OCI-LY1 (cell line): ENCODE measurements around the gene CACNA1H.

Source experiments
- H2AFZ ChIP-seq: fragments of 200-600 bp; sonication (generic), shearing (Covaris generic); 2 replicates; pipeline ENCODE4 v1.6.0; 2014; ENCODE audit warnings: antibody characterized with exemption, mild to moderate bottlenecking, low read length
- H3F3A ChIP-seq: fragments of 200-600 bp; sonication (generic), shearing (Covaris generic); 2 replicates; pipeline ENCODE4 v1.6.0; 2014; ENCODE audit warnings: mild to moderate bottlenecking, antibody characterized with exemption, low read length, moderate library complexity; ENCODE audit not compliant: insufficient read depth
- H3K27ac ChIP-seq: fragments of 200-600 bp; sonication (generic); 2 replicates; pipeline ENCODE4 v1.5.1; 2014; ENCODE audit warnings: low read length, mixed run types, mild to moderate bottlenecking, low read depth; ENCODE audit not compliant: poor library complexity, severe bottlenecking
- H3K27me3 ChIP-seq: fragments of 200-600 bp; sonication (generic); 2 replicates; pipeline ENCODE4 v1.6.0; 2014; ENCODE audit warnings: antibody characterized with exemption, mild to moderate bottlenecking, low read length, moderate library complexity; ENCODE audit not compliant: insufficient read depth
- H3K36me3 ChIP-seq: fragments of 200-600 bp; sonication (generic); 2 replicates; pipeline ENCODE4 v1.6.1; 2014; ENCODE audit warnings: mild to moderate bottlenecking, antibody characterized with exemption, low read length, moderate library complexity, mixed read lengths; ENCODE audit not compliant: insufficient read depth
- H3K4me1 ChIP-seq: fragments of 200-600 bp; sonication (generic); 2 replicates; pipeline ENCODE4 v1.5.1; 2014; ENCODE audit warnings: mild to moderate bottlenecking, low read length, moderate library complexity; ENCODE audit not compliant: insufficient read depth, severe bottlenecking
- H3K4me2 ChIP-seq: fragments of 200-600 bp; sonication (generic), shearing (Covaris generic); 2 replicates; pipeline ENCODE4 v1.6.1; 2014; ENCODE audit warnings: low read length
- H3K4me3 ChIP-seq: fragments of 200-600 bp; sonication (generic); 2 replicates; pipeline ENCODE4 v1.5.1; 2014; ENCODE audit warnings: low read length, low read depth, mild to moderate bottlenecking, mixed read lengths; ENCODE audit not compliant: poor library complexity, severe bottlenecking
- H3K79me2 ChIP-seq: fragments of 200-600 bp; shearing (Covaris generic); 2 replicates; pipeline ENCODE4 v1.6.1; 2016; ENCODE audit warnings: mixed run types, low read length, mixed read lengths; ENCODE audit not compliant: insufficient read depth
- H3K9ac ChIP-seq: fragments of 200-600 bp; sonication (generic), shearing (Covaris generic); 2 replicates; pipeline ENCODE4 v1.6.1; 2014; ENCODE audit warnings: mild to moderate bottlenecking, low read length, mixed read lengths
- H3K9me2 ChIP-seq: fragments of 200-600 bp; sonication (generic), shearing (Covaris generic); 2 replicates; pipeline ENCODE4 v1.6.1; 2014; ENCODE audit warnings: low read depth, mild to moderate bottlenecking, low read length, mixed read lengths
- H3K9me3 ChIP-seq: fragments of 200-600 bp; shearing (Covaris generic); 2 replicates; pipeline ENCODE4 v1.6.1; 2014; ENCODE audit warnings: low read length, mixed read lengths
- H4K20me1 ChIP-seq: fragments of 200-600 bp; sonication (generic), shearing (Covaris generic); 2 replicates; pipeline ENCODE4 v1.6.0; 2016; ENCODE audit warnings: mild to moderate bottlenecking, low read length; ENCODE audit not compliant: insufficient read depth
- EZH2 ChIP-seq: fragments of 200-600 bp; sonication (generic), shearing (Covaris generic); IDR thresholded peaks from 2 replicates; pipeline ENCODE4 v1.8.0; 2017; ENCODE audit warnings: borderline replicate concordance, mixed run types, mild to moderate bottlenecking, antibody characterized with exemption, low read length, moderate library complexity, mixed read lengths
- TF ChIP-seq, protein P1 (sequence below): fragments of 200-600 bp; sonication (generic), shearing (Covaris generic); IDR thresholded peaks from 2 replicates; pipeline ENCODE4 v1.5.1; 2017; ENCODE audit warnings: mild to moderate bottlenecking, antibody characterized with exemption, low read length, moderate library complexity, mixed read lengths

Gene CACNA1H

DNA sequence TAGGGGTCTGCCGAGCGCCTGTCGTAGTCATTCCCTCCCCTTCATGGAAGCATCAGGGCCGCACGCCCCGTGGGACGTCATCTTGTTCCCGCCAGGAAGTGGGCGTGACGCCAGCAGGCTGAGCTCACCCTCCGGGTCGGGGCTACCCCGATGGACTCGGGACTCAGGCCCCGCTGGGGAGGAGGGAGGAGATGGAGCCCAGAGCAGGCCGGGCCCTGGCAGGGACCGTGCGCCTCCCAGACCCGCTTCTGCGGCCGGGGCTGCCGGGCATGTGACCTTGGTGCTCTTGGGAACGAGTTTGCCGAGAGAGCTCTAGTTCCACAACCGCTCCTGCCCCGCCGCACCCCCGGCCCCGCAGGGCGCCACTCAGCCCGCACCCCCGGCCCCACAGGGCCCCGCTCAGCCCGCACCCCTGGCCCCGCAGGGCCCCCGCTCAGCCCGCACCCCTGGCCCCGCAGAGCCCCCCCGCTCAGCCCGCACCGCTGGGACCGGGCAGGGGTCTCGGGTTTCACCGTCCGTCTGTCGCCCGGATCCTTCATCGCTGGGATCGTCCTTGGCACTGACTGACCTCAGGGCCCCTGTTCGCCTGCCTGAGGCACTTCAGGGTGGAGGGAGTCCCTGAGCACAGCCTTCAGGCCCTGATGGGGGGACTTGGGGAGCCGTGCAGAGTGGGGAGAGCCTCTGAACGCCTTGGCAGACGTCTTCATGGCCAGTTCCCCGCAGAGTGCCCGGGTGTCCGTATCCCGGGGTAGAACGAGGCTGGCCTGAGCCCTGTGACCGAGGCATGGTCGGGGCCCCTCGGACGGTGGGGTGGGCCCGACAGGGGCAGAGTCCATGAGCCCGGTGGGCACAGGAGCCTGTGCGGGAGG, 5.8 kb downstream of the CACNA1H start:
- no peak overlapping the region for H3K4me3 ChIP-seq
- H3K4me2 ChIP-seq, result no peak overlapping the region
- peaks cover 3% of the 10 kb centered on the region; the same call in 1 of the 2 replicates for H3K27me3 ChIP-seq
- no peaks in the 10 kb centered on the region for H3K9me3 ChIP-seq
- no peaks in the 10 kb centered on the region for H3K79me2 ChIP-seq
- no peaks in the 10 kb centered on the region for H3K36me3 ChIP-seq
- no peaks in the 10 kb centered on the region for H4K20me1 ChIP-seq
- H2AFZ ChIP-seq, result no peak overlapping the region
- H3K9me2 ChIP-seq, result no peaks in the 10 kb centered on the region
- TF ChIP-seq, protein P1, sequence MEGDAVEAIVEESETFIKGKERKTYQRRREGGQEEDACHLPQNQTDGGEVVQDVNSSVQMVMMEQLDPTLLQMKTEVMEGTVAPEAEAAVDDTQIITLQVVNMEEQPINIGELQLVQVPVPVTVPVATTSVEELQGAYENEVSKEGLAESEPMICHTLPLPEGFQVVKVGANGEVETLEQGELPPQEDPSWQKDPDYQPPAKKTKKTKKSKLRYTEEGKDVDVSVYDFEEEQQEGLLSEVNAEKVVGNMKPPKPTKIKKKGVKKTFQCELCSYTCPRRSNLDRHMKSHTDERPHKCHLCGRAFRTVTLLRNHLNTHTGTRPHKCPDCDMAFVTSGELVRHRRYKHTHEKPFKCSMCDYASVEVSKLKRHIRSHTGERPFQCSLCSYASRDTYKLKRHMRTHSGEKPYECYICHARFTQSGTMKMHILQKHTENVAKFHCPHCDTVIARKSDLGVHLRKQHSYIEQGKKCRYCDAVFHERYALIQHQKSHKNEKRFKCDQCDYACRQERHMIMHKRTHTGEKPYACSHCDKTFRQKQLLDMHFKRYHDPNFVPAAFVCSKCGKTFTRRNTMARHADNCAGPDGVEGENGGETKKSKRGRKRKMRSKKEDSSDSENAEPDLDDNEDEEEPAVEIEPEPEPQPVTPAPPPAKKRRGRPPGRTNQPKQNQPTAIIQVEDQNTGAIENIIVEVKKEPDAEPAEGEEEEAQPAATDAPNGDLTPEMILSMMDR, result no peak
- TF ChIP-seq EZH2, result no peak
- no peaks in the 10 kb centered on the region for H3K4me1 ChIP-seq
- no peak overlapping the region for H3K9ac ChIP-seq
- no peaks in the 10 kb centered on the region for H3F3A ChIP-seq
- no peak overlapping the region for H3K27ac ChIP-seq

DNA sequence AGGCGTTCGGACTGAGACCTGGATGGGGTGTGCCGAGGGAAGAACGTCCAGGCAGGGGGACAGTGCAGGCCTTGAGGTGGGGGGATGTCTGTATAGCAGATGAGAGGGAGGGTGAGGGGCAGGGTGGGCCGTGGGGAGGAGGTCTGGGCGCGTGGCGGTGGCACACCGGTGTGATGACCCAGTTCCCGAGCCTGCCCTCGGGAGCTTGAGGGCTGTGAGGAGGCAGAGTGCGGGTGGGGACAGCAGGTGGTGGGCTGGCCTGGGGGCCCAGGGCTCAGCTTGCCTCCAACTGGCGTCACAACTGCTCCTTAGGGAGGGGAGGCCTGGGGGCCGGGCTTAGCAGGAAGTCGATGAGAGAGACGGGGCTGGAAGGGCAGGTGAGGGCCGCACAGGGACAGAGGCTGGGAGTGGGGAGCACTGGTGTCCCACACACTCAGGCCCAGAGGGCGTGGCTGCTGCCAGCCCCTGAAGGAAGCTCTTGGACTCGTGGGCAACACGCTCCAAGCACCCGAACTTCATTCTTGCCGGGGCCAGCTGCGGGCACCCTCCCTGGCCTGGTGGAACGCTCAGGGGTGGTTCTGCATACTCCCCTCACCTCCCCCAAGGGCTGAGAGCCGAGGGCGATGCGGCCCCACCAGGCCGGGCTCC, 6.5 kb downstream of the CACNA1H start:
- Histone ChIP-seq H3K4me3 (no peak overlapping the region), H3K9me2 (no peaks in the 10 kb centered on the region), H3K9ac (no peak overlapping the region), H3K4me2 (no peak overlapping the region), H3K79me2 (no peaks in the 10 kb centered on the region), H3K4me1 (no peaks in the 10 kb centered on the region), H3F3A (no peaks in the 10 kb centered on the region), H2AFZ (no peak overlapping the region), H3K9me3 (no peaks in the 10 kb centered on the region), H3K36me3 (no peaks in the 10 kb centered on the region), H4K20me1 (no peaks in the 10 kb centered on the region), H3K27me3 (peaks cover 3% of the 10 kb centered on the region; the same call in 1 of the 2 replicates), H3K27ac (no peak overlapping the region)
- TF ChIP-seq, protein P1, result no peak
- no peak for TF ChIP-seq EZH2

GRCh38 chr16:1159973-1160772, 7.3 kb downstream of the CACNA1H start:
- Histone ChIP-seq H3K9ac (no peak overlapping the region), H3K9me2 (no peaks in the 10 kb centered on the region), H3K79me2 (no peaks in the 10 kb centered on the region), H3K27me3 (peaks cover 3% of the 10 kb centered on the region; the same call in 1 of the 2 replicates), H3K9me3 (no peaks in the 10 kb centered on the region), H3K27ac (no peak overlapping the region), H3K4me1 (no peaks in the 10 kb centered on the region), H3K36me3 (no peaks in the 10 kb centered on the region), H2AFZ (no peak overlapping the region), H4K20me1 (no peaks in the 10 kb centered on the region), H3K4me3 (no peak overlapping the region), H3F3A (no peaks in the 10 kb centered on the region), H3K4me2 (no peak overlapping the region)
- TF ChIP-seq EZH2, result no peak
- TF ChIP-seq, protein P1, result no peak
